H9 (cell line): ENCODE results near the gene BLOC1S6. TPM values are rescaled to one million over a fixed set of nuclear protein-coding genes. Genes with fewer than 3 reads are reported as not detected.

ENCODE experiments used
- DNase-seq: peaks from one replicate; pipeline ENCODE4 v3.0.0-alpha.2; 2017
- H2AFZ ChIP-seq: one replicate; pipeline ENCODE4 v1.6.1; 2013; ENCODE audit warnings: mild to moderate bottlenecking, low read length, control low read depth, moderate library complexity
- H2AK5ac ChIP-seq: 2 replicates; pipeline ENCODE4 v1.6.1; 2013; ENCODE audit warnings: low read length, control low read depth, mixed read lengths; ENCODE audit not compliant: insufficient read length
- H2BK120ac ChIP-seq: one replicate; pipeline ENCODE4 v1.6.1; 2013; ENCODE audit warnings: low read depth, mild to moderate bottlenecking, low read length, control low read depth, inconsistent platforms; ENCODE audit not compliant: poor library complexity, severe bottlenecking
- H2BK12ac ChIP-seq: 2 replicates; pipeline ENCODE4 v1.6.1; 2013; ENCODE audit warnings: low read length, control low read depth, mixed read lengths, low read depth; ENCODE audit not compliant: insufficient read length
- H2BK15ac ChIP-seq: 2 replicates; pipeline ENCODE4 v1.6.1; 2013; ENCODE audit warnings: low read depth, low read length, control low read depth
- H2BK20ac ChIP-seq: one replicate; pipeline ENCODE4 v1.6.1; 2013; ENCODE audit warnings: low read depth, mild to moderate bottlenecking, low read length, control low read depth, inconsistent platforms; ENCODE audit not compliant: poor library complexity, severe bottlenecking
- H2BK5ac ChIP-seq: 2 replicates; pipeline ENCODE4 v1.6.1; 2013; ENCODE audit warnings: low read length, control low read depth, mixed read lengths; ENCODE audit not compliant: insufficient read length
- H3K14ac ChIP-seq: 2 replicates; pipeline ENCODE4 v1.6.1; 2013; ENCODE audit warnings: low read length, control low read depth; ENCODE audit not compliant: insufficient read depth
- H3K18ac ChIP-seq: 2 replicates; pipeline ENCODE4 v1.6.1; 2013; ENCODE audit warnings: low read depth, mild to moderate bottlenecking, mixed read lengths, low read length, control low read depth; ENCODE audit not compliant: insufficient read length
- H3K23ac ChIP-seq: 2 replicates; pipeline ENCODE4 v1.6.1; 2013; ENCODE audit warnings: low read length, control low read depth, mixed read lengths, low read depth; ENCODE audit not compliant: insufficient read length
- H3K23me2 ChIP-seq: 2 replicates; pipeline ENCODE4 v1.6.1; 2013; ENCODE audit warnings: low read depth, mild to moderate bottlenecking, mixed read lengths, low read length, control low read depth; ENCODE audit not compliant: insufficient read length, poor library complexity, severe bottlenecking
- H3K27ac ChIP-seq: 2 replicates; pipeline ENCODE4 v1.5.1; 2013; ENCODE audit warnings: low read length, control low read depth, mixed read lengths, low read depth; ENCODE audit not compliant: insufficient read length
- H3K27me3 ChIP-seq: 2 replicates; pipeline ENCODE4 v1.6.1; 2013; ENCODE audit warnings: low read length, control low read depth, inconsistent platforms; ENCODE audit not compliant: insufficient read depth
- H3K4ac ChIP-seq: 2 replicates; pipeline ENCODE4 v1.6.1; 2013; ENCODE audit warnings: low read depth, mild to moderate bottlenecking, control low read depth, inconsistent platforms, low read length, moderate library complexity
- H3K4me1 ChIP-seq: 2 replicates; pipeline ENCODE4 v1.6.1; 2013; ENCODE audit warnings: low read length, control low read depth, inconsistent platforms; ENCODE audit not compliant: insufficient read depth
- H3K4me2 ChIP-seq: 2 replicates; pipeline ENCODE4 v1.6.1; 2013; ENCODE audit warnings: low read length, control low read depth, mixed read lengths; ENCODE audit not compliant: insufficient read length, insufficient read depth
- H3K56ac ChIP-seq: 2 replicates; pipeline ENCODE4 v1.6.1; 2013; ENCODE audit warnings: low read depth, mild to moderate bottlenecking, mixed read lengths, low read length, control low read depth; ENCODE audit not compliant: insufficient read length
- H3K79me1 ChIP-seq: 2 replicates; pipeline ENCODE4 v1.6.1; 2013; ENCODE audit warnings: low read depth, mild to moderate bottlenecking, moderate library complexity, low read length, control low read depth, inconsistent platforms; ENCODE audit not compliant: insufficient read depth, poor library complexity, severe bottlenecking
- H3K79me2 ChIP-seq: 2 replicates; pipeline ENCODE4 v1.6.1; 2013; ENCODE audit warnings: low read length, control low read depth, inconsistent platforms; ENCODE audit not compliant: insufficient read depth
- H3K9ac ChIP-seq: 2 replicates; pipeline ENCODE4 v1.6.1; 2013; ENCODE audit warnings: low read length, control low read depth, mixed read lengths; ENCODE audit not compliant: insufficient read length; ENCODE audit errors: extremely low read depth
- H3K9me3 ChIP-seq: one replicate; pipeline ENCODE4 v1.6.1; 2013; ENCODE audit warnings: low read depth, low read length, inconsistent platforms; ENCODE audit not compliant: control insufficient read depth
- H3T11ph ChIP-seq: one replicate; pipeline ENCODE4 v1.6.1; 2013; ENCODE audit warnings: mild to moderate bottlenecking, low read length, control low read depth, inconsistent platforms
- H4K20me1 ChIP-seq: one replicate; pipeline ENCODE4 v1.6.1; 2013; ENCODE audit not compliant: control insufficient read depth, insufficient read length, insufficient read depth
- H4K5ac ChIP-seq: 2 replicates; pipeline ENCODE4 v1.6.1; 2013; ENCODE audit warnings: low read depth, mild to moderate bottlenecking, mixed read lengths, low read length, control low read depth; ENCODE audit not compliant: insufficient read length
- H4K8ac ChIP-seq: replicated peaks from 2 replicates; pipeline ENCODE4 v1.6.1; 2013; ENCODE audit warnings: low read length, control low read depth, mixed read lengths, low read depth; ENCODE audit not compliant: insufficient read length
- H4K91ac ChIP-seq: 2 replicates; pipeline ENCODE4 v1.6.1; 2013; ENCODE audit warnings: low read depth, mild to moderate bottlenecking, moderate library complexity, mixed read lengths, low read length, control low read depth; ENCODE audit not compliant: insufficient read length
- H3K27ac Mint-ChIP-seq, 3 experiments: 2 replicates in 2 of 3; 3 replicates in 1 of 3; pipeline ENCODE4 v1.8.0; 2020 to 2021; ENCODE audit warnings: mixed read lengths in 3 of 3, mild to moderate bottlenecking in 1 of 3, moderate library complexity in 1 of 3
- H3K27me3 Mint-ChIP-seq: 2 replicates; pipeline ENCODE4 v1.8.0; 2021; ENCODE audit warnings: low read depth, mild to moderate bottlenecking, moderate library complexity, mixed read lengths
- H3K36me3 Mint-ChIP-seq, 3 experiments: 2 replicates in 2 of 3; 3 replicates in 1 of 3; pipeline ENCODE4 v1.8.0; 2020 to 2021; ENCODE audit warnings: low read depth in 3 of 3, mixed read lengths in 3 of 3; ENCODE audit not compliant: insufficient read depth in 1 of 3
- H3K4me1 Mint-ChIP-seq, 2 experiments: 2 replicates each; pipeline ENCODE4 v1.8.0; 2020; ENCODE audit warnings: mixed read lengths in 2 of 2
- H3K4me3 Mint-ChIP-seq, 2 experiments: 2 replicates in 1 of 2; 3 replicates in 1 of 2; pipeline ENCODE4 v1.8.0; 2020 to 2021; ENCODE audit warnings: mild to moderate bottlenecking in 2 of 2, mixed read lengths in 2 of 2, moderate library complexity in 1 of 2
- H3K9me3 Mint-ChIP-seq, 2 experiments: 2 replicates in 1 of 2; 3 replicates in 1 of 2; pipeline ENCODE4 v1.8.0; 2020; ENCODE audit warnings: mild to moderate bottlenecking in 2 of 2, mixed read lengths in 2 of 2, moderate library complexity in 1 of 2
- CTCF ChIP-seq: fragments of 200-600 bp; sonication (generic); conservative IDR thresholded peaks from 3 replicates; pipeline ENCODE4 v1.8.0; 2021; ENCODE audit warnings: antibody characterized with exemption, mild to moderate bottlenecking
- WGBS: extraction: QIAGEN DNeasy Blood & Tissue Kit; methylation state at CpG from one replicate; pipeline ENCODE4 v1.1.7; 2013; ENCODE audit warnings: missing lambda C conversion rate, low lambda C conversion rate, mixed read lengths; ENCODE audit not compliant: insufficient read length; ENCODE audit errors: extremely low coverage; 5-methylcytosine and 5-hydroxymethylcytosine counted together
- total RNA-seq: library from RNA; stranded (reverse); gene quantifications from 2 replicates; pipeline ENCODE4 v1.2.1, GENCODE V29; 2021

BLOC1S6 gene
- total RNA-seq, 1 experiment from 2014 or later, result 36.9 TPM

GRCh38 chr15:45646220-45646619, 59.0 kb downstream of the BLOC1S6 start:
- no peak overlapping the region for H3K27ac ChIP-seq
- H3K9me3 Mint-ChIP-seq, result no peaks in the 10 kb centered on the region

More at GRCh38 chr15:45646220-45646619, 59.0 kb downstream of the BLOC1S6 start:
- Histone ChIP-seq H4K91ac (no peak overlapping the region), H3K4me2 (no peak overlapping the region), H3K9ac (no peak overlapping the region), H3K18ac (no peak overlapping the region), H2AK5ac (no peak overlapping the region), H3T11ph (no peak overlapping the region), H3K27me3 (no peaks in the 10 kb centered on the region), H3K79me1 (no peaks in the 10 kb centered on the region), H4K5ac (no peak overlapping the region), H4K8ac (no peak overlapping the region), H3K9me3 (no peaks in the 10 kb centered on the region), H3K56ac (no peak overlapping the region), H2AFZ (no peak overlapping the region), H3K4me1 (no peaks in the 10 kb centered on the region), H2BK5ac (no peak overlapping the region), H3K23ac (no peak overlapping the region), H2BK20ac (no peak overlapping the region), H2BK15ac (no peak overlapping the region), H2BK12ac (no peak overlapping the region), H3K4ac (no peak overlapping the region), H2BK120ac (no peak overlapping the region), H4K20me1 (no peaks in the 10 kb centered on the region), H3K14ac (no peak overlapping the region), H3K79me2 (no peaks in the 10 kb centered on the region), H3K23me2 (no peaks in the 10 kb centered on the region)
- DNase-seq, result no peak
- Mint-ChIP-seq H3K4me3 (no peak overlapping the region), H3K4me1 (peaks cover 0 to 4% of the 10 kb centered on the region in 2 experiments; a peak in 1 of 4 replicates), H3K36me3 (no peaks in the 10 kb centered on the region), H3K27ac (no peak overlapping the region), H3K27me3 (peaks cover 10% of the 10 kb centered on the region)
- TF ChIP-seq CTCF, result no peak
- no CpG with 5 or more reads among the region's 3 CpGs for WGBS
